Duodenal mucosa (tissue), 2 donors: ENCODE measurements around the gene KRTAP3-2.

Experiments
- H3K27ac ChIP-seq: one replicate; pipeline ENCODE4 v1.7.0; 2013; ENCODE audit warnings: low read depth, low read length
- H3K27me3 ChIP-seq, 2 donors: one replicate each; pipeline ENCODE4 v1.7.0; 2013; ENCODE audit warnings: low read length in 2 of 2, control low read depth in 1 of 2; ENCODE audit not compliant: insufficient read depth in 2 of 2, control insufficient read depth in 1 of 2
- H3K36me3 ChIP-seq, 2 donors: one replicate each; pipeline ENCODE4 v1.7.0; 2013; ENCODE audit warnings: low read length in 2 of 2, control low read depth in 1 of 2; ENCODE audit not compliant: insufficient read depth in 2 of 2, control insufficient read depth in 1 of 2
- H3K4me1 ChIP-seq, 2 donors: one replicate each; pipeline ENCODE4 v1.7.0; 2013; ENCODE audit warnings: low read length in 2 of 2, control low read depth in 1 of 2; ENCODE audit not compliant: insufficient read depth in 2 of 2, control insufficient read depth in 1 of 2
- H3K4me3 ChIP-seq, 2 donors: one replicate each; pipeline ENCODE4 v1.7.0; 2013; ENCODE audit warnings: low read length in 2 of 2, low read depth in 1 of 2
- H3K9ac ChIP-seq, 2 donors: one replicate each; pipeline ENCODE4 v1.7.0; 2013; ENCODE audit warnings: low read length in 2 of 2, low read depth in 1 of 2
- H3K9me3 ChIP-seq, 2 donors: one replicate each; pipeline ENCODE4 v1.7.0; 2013; ENCODE audit warnings: low read length in 2 of 2, control low read depth in 1 of 2; ENCODE audit not compliant: control insufficient read depth in 1 of 2

Gene KRTAP3-2

GRCh38 chr17:40974366-40974765, 25.3 kb downstream of the KRTAP3-2 start:
- no peak overlapping the region for H3K9ac ChIP-seq
- H3K4me1 ChIP-seq = no peaks in the 10 kb centered on the region
- no peaks in the 10 kb centered on the region for H3K36me3 ChIP-seq
- no peaks in the 10 kb centered on the region for H3K9me3 ChIP-seq
- no peak overlapping the region for H3K4me3 ChIP-seq
- H3K27ac ChIP-seq = no peak overlapping the region
- H3K27me3 ChIP-seq = peaks cover 0 to 2% of the 10 kb centered on the region in 2 donors

GRCh38 chr17:40967582-40967981, 32.1 kb downstream of the KRTAP3-2 start:
- no peaks in the 10 kb centered on the region for H3K27me3 ChIP-seq
- H3K4me3 ChIP-seq = no peak overlapping the region
- H3K27ac ChIP-seq = no peak overlapping the region
- no peak overlapping the region for H3K9ac ChIP-seq
- no peaks in the 10 kb centered on the region for H3K4me1 ChIP-seq
- no peaks in the 10 kb centered on the region for H3K9me3 ChIP-seq
- no peaks in the 10 kb centered on the region for H3K36me3 ChIP-seq

- Histone ChIP-seq H3K9ac (no peak within 1 kb of the TSS), H3K4me3 (no peak within 1 kb of the TSS), H3K27ac (no peak within 1 kb of the TSS), H3K9me3 (no peaks in the 10 kb centered on the region), H3K4me1 (no peaks in the 10 kb centered on the region), H3K27me3 (no peaks in the 10 kb centered on the region), H3K36me3 (no peaks in the 10 kb centered on the region)
These were observed 32.9 kb downstream of the KRTAP3-2 start, which contains the start of gene KRT39 for GRCh38 chr17:40966848-40967247. Gene KRT39 (minus strand): TSS chr17:40966948. CDS start chr17:40966856, 92 bp downstream.

GRCh38 chr17:40963838-40964237, 35.9 kb downstream of the KRTAP3-2 start:
- H3K27ac ChIP-seq = no peak overlapping the region
- H3K27me3 ChIP-seq = no peaks in the 10 kb centered on the region
- no peak overlapping the region for H3K9ac ChIP-seq
- no peaks in the 10 kb centered on the region for H3K36me3 ChIP-seq
- no peak overlapping the region for H3K4me3 ChIP-seq
- no peaks in the 10 kb centered on the region for H3K4me1 ChIP-seq
- H3K9me3 ChIP-seq = no peaks in the 10 kb centered on the region

GRCh38 chr17:40962059-40962561, 37.6 kb downstream of the KRTAP3-2 start:
- Histone ChIP-seq H3K4me3 (no peak overlapping the region), H3K9me3 (no peaks in the 10 kb centered on the region)

GRCh38 chr17:40961591-40961990, 38.1 kb downstream of the KRTAP3-2 start:
- H3K9ac ChIP-seq = no peak overlapping the region
- H3K4me3 ChIP-seq = no peak overlapping the region
- no peaks in the 10 kb centered on the region for H3K9me3 ChIP-seq
- no peaks in the 10 kb centered on the region for H3K36me3 ChIP-seq
- H3K4me1 ChIP-seq = peaks cover 0 to 3% of the 10 kb centered on the region in 2 donors
- no peaks in the 10 kb centered on the region for H3K27me3 ChIP-seq
- H3K27ac ChIP-seq = no peak overlapping the region

More at GRCh38 chr17:40962059-40962561, 37.6 kb downstream of the KRTAP3-2 start:
- no peaks in the 10 kb centered on the region for H3K27me3 ChIP-seq
- no peak overlapping the region for H3K9ac ChIP-seq
- H3K36me3 ChIP-seq = no peaks in the 10 kb centered on the region
- no peak overlapping the region for H3K27ac ChIP-seq
- no peaks in the 10 kb centered on the region for H3K4me1 ChIP-seq

GRCh38 chr17:40960144-40960543, 39.6 kb downstream of the KRTAP3-2 start:
- Histone ChIP-seq H3K27me3 (no peaks in the 10 kb centered on the region), H3K9me3 (no peaks in the 10 kb centered on the region), H3K9ac (no peak overlapping the region), H3K36me3 (no peaks in the 10 kb centered on the region), H3K27ac (no peak overlapping the region), H3K4me1 (peaks cover 0 to 5% of the 10 kb centered on the region in 2 donors), H3K4me3 (no peak overlapping the region)

GRCh38 chr17:40958086-40958953, 41.4 kb downstream of the KRTAP3-2 start:
- Histone ChIP-seq H3K27me3 (no peaks in the 10 kb centered on the region), H3K36me3 (no peaks in the 10 kb centered on the region), H3K27ac (no peak overlapping the region), H3K4me3 (no peak overlapping the region), H3K9me3 (no peaks in the 10 kb centered on the region), H3K9ac (no peak overlapping the region), H3K4me1 (peaks cover 0 to 5% of the 10 kb centered on the region in 2 donors)

- Histone ChIP-seq H3K4me1 (peaks cover 0 to 5% of the 10 kb centered on the region in 2 donors), H3K27me3 (no peaks in the 10 kb centered on the region), H3K27ac (no peak overlapping the region), H3K9me3 (no peaks in the 10 kb centered on the region), H3K9ac (no peak overlapping the region), H3K4me3 (no peak overlapping the region), H3K36me3 (no peaks in the 10 kb centered on the region)
These were observed 43.1 kb downstream of the KRTAP3-2 start for GRCh38 chr17:40956401-40957254.

GRCh38 chr17:40953881-40954280, 45.8 kb downstream of the KRTAP3-2 start:
- Histone ChIP-seq H3K27me3 (no peaks in the 10 kb centered on the region), H3K36me3 (no peaks in the 10 kb centered on the region), H3K4me1 (peaks cover 9 to 11% of the 10 kb centered on the region in 2 donors), H3K9me3 (no peaks in the 10 kb centered on the region), H3K27ac (no peak overlapping the region), H3K4me3 (no peak overlapping the region), H3K9ac (no peak overlapping the region)
